ENCODE measurements around the gene KIAA0753. TPM values are rescaled to one million over a fixed set of nuclear protein-coding genes. Genes with fewer than 3 reads are reported as not detected.
"Not testable (repeated sequence)": the region's sequence is repeated elsewhere in the genome, so short reads cannot be mapped to it uniquely, and the experiment has no call there.

KIAA0753 gene
- total RNA-seq, 1 donor from 2014 or later, result 8.6 TPM

DNA sequence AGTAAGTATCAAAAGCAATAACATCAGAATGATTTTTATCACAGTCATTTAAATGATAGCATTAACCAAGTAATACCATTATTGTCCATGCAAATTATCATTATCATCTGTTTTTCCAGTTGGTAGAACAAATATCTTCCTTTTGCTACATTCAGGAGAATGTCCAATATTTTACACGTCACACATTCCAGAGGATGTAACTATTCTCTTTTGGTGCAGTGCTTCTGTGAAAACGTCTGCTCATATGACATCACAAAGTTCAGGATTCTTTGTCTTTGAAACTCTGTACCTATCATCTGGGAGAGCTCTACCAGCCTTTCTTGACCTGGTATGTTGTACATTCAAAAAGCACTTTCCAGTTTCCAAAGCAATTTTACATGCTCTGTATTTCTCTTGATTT lies 44.0 kb downstream of the KIAA0753 start:
- no peak for ATAC-seq

DNA sequence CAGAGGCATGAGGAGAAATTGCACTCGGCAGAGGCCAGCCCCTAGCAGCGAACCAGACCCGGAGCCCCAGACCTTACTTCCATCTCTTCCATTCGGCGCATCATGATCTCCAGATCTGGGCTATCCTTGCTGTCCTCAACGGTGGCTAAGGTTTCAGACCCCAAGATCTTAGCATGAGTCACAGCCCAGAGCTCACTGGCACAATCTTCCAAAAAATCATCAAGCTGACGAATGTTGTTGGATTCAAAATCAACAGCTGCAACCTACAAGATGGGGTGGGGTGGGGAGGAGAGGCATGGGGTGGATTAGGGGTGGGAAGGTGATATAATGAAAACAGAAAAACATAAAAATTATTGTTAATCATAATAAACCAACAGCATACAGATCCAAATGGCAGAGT lies 44.4 kb downstream of the KIAA0753 start:
- no peak for ATAC-seq

DNA sequence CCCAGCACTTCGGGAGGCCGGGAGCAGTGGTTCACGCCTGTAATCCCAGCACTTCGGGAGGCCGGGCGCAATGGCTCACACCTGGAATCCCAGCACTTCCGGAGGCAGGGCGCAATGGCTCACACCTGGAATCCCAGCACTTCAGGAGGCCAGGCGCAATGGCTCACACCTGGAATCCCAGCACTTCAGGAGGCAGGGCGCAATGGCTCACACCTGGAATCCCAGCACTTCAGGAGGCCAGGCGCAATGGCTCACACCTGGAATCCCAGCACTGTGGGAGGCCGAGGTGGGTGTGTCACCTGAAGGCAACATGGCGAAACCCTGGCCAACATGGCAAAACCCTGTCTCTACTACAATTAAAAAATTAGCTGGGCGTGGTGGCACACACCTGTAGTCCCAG lies 47.1 kb downstream of the KIAA0753 start:
- not testable (repeated sequence) for ATAC-seq

DNA sequence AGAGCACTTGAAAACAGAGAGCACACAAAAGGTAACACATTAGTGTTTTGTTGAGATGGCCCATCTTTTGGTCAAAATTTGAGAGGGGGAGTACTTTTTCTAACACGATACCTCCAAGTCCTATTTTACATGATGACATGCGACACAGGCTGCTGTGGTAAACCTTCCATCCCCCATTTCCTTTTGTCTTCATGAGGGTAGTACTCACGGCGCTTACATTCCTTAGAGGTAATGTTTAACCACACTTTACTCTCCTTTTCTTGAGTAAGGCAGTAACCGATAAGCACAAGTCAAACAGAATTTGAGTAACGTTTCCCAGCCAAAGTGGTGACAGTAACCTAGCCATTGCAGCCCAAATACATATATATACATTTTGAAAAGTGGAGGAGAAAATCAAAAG lies 48.3 kb downstream of the KIAA0753 start:
- no peak for ATAC-seq

DNA sequence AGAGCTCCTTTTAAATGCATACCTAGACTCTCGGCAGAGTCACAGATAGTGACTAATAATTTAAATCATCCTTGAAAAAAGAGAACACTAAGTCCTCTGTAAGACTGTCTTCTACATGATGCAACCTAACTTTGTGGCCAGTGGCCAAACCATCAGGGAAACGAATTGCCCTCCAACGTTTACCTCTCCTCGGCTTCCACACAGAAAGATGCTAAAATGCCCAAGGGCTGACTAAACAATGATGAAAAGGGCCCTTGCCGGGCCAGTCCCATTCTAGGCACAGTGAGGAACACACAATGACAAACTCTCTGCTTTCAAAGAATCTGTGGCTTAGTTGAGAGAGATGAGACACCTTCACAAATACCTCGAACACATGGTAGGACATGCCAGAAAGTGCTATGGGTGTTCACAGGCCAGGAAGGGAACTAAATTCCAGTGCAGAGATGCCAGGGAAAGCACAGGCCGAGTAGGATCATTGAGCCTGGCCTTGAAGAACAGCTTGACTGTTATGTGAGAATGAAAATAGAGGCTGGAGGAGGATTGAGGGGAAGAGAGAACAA lies 48.8 kb downstream of the KIAA0753 start:
- ATAC-seq, result peak; percentile 84

DNA sequence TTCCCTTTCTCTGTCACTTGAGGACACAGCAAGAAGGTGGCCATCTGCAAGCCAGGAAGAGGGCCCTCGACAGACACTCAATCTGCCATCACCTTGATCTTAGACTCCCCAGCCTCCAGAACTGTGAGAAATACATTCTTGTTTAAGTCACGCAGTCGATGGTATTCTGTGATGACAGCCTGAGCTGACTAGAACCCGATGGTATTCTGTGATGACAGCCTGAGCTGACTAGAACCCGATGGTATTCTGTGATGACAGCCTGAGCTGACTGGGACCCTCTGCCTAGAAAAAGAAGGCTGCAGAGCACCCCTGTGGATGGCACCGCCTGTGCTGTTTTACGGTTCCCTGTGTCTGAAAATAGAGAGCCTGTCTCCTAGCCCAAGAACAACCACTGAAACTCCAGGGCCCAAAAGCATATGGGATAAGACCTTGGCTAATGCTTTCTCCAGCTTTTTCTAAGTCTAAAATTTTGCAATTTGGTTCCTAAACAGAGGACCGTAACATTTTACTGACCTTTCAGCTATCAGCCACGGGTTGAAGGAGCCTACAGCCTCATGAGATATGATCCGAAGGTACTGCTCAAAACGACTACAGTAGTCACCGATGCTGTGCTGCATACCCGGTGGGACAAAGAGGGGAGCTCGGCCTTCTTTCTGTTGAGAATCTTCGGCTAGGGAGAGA lies 51.1 kb downstream of the KIAA0753 start:
- ATAC-seq, result no peak

DNA sequence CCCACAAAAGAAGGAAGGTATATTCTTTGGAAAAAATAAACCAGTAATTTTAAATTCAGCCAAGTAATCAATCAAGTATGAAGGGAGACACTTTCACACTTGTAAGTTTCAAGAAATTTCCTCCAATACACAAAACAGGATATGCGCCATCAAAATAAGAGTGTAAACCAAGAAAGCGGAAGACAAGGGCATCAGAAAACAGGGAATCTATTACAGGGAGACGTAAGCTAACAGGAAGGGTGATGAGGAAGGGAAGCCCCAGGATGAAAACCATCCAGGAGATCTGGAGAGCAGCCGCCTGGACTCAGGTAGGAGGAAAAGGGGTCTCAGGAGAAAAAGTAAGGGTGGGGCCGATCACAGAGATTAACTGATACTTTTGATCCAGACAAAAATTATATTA lies 52.3 kb downstream of the KIAA0753 start:
- no peak for ATAC-seq

DNA sequence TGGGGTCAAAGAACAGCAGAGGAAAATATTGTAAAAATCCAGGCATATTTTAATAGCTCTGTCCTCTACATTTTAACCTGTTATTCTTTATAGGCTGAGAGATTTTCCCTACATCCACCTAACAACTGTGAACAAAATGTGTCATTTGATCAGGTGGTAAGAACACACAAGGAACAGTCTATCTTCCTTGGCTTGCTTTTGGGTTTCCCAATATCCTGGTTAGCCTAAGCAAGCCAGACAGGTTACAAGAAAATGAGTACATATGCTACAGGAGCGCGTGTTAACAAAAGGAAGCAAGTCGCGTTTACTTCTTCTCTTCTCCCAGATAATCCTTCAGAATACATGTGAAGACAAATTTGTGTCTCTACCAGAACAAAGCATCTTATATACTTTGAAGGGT lies 53.2 kb downstream of the KIAA0753 start:
- peak; percentile 72 for ATAC-seq

DNA sequence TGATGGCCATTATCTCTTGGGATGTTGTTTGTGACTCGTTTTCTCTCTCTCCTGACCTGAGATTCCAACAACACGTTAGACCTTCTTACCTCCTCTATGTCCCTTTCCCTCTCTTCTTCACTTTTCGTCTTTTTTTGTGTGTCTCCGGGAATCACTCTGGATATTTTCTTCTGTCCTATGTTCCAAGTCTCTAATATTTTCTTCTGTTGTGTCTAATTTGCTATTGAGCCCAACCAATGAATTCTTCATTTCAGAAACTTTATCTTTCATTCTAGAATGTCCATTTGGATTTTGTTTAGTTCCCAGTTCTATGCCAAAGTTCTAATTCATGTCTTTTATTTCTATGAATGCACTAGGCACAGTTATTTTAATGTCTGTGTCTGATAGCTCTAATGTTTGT lies 57.1 kb downstream of the KIAA0753 start:
- no peak for ATAC-seq

DNA sequence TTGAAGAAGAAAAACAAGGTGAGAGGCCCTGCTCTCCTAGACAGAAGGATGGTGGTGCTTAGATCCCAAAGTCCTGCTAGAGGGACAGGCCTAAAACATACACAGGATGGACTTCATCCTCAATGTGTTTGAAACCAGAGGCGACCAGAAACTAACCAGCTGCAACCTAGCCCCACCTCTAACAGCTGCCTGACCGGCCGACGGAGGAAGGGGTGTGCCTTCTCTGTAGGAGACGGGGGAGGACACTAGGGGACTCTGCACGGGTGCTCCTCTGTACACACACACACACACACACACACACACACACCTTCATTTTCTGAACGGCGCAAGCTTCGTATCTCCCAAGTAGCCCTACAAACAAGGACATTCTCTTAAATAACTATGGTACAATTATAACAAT lies 59.9 kb downstream of the KIAA0753 start:
- ATAC-seq, result no peak

DNA sequence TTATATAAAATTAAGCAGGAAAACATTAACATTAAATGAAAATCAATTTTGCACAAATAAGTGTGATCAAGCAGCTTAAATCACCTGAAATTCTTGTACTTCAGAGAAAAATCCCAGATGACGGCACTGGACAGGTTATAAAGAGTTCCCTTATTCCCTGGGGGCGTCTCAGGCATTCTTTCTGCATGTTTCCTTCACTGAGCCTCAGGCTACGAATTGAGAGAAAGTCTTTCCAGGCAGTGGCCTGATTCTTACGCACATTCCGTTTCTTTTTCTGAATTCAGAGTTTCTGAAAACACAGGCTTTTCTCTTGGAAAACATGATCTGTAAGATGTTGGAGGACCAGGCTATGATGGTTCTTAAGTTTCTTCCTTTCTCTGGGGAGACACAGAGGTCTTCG lies 62.0 kb downstream of the KIAA0753 start:
- no peak for ATAC-seq

DNA sequence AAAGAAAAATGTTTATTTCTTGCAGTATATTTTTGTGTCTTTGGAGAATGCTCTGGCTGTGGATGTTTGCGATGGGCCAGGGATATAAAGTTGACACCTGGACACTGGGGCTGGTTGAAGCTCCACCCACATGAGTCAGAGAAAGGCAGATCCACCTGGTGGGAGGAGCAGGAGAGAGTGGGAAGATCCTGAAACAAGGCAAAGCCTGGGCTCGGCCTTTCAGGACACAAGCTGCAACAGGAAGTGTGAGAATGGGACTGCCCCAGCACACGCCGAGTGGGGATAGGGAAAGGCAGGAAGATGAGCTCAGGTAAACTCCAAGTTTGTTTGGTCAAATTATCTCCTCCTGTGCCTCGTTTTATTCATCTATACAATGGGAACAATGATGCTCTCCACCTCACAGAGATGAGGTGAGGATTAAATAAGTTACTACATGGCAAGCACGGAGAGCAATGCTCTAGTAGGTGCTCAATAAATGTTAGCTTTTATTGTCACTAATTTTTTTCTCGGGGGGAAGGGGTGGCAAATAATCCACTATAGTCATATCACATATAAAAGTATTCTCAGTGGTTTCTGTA lies 62.7 kb downstream of the KIAA0753 start:
- ATAC-seq, result peak; percentile 80

DNA sequence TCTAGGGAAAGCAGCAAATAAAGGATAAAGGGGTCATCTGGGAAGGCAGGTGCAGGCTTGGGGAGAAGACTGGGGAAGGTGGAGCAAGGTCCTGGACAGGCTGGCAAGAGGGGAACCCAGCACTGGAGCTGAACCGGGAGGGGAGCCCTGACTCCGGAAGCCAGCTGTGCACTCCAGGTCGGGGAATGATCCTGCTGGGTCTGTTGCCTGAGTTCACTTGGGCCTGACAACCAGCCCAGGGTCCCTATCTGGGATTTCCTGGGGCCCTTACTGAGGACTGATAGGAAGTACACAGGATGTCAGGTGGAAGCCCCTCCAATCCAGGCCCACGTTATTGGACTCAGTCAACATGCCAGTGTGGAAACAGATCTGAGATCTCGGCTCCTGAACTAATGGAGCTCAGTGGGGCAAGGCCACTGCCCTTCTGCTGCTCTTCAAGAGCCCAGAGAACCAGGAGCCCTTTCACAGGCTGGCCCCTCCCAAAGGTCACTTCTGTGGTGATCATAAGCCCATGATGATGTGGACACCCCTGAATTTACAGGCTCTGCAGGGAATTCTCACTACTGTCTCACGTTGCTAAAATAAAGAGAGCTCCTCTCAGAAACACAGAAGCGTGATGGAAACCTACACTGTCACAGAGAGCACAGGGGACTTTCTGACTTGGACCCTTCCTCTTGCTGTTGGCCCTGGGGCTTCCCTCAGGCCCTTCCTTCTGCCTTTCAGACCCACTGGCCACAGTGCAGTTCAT lies 64.3 kb downstream of the KIAA0753 start:
- ATAC-seq, result no peak

DNA sequence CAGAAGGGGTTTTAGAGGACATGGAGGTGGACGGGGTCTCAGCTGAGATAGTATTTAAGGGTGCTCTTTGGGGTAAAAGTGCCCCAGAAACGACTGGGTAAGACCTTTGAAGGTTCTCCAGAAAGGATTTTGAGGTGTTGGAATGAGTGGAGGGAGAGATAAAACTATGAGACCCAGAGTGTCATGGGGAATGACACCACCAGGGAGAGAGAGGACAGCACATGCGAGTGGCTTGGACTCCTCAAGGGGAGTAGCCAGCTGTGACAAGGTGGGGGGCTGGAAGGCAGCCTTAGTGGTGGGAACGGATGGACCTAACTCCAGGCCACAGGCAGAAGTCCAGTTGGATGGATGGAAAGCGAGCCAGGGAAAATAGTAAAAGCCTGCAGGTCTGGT lies 64.9 kb downstream of the KIAA0753 start:
- ATAC-seq, result no peak

DNA sequence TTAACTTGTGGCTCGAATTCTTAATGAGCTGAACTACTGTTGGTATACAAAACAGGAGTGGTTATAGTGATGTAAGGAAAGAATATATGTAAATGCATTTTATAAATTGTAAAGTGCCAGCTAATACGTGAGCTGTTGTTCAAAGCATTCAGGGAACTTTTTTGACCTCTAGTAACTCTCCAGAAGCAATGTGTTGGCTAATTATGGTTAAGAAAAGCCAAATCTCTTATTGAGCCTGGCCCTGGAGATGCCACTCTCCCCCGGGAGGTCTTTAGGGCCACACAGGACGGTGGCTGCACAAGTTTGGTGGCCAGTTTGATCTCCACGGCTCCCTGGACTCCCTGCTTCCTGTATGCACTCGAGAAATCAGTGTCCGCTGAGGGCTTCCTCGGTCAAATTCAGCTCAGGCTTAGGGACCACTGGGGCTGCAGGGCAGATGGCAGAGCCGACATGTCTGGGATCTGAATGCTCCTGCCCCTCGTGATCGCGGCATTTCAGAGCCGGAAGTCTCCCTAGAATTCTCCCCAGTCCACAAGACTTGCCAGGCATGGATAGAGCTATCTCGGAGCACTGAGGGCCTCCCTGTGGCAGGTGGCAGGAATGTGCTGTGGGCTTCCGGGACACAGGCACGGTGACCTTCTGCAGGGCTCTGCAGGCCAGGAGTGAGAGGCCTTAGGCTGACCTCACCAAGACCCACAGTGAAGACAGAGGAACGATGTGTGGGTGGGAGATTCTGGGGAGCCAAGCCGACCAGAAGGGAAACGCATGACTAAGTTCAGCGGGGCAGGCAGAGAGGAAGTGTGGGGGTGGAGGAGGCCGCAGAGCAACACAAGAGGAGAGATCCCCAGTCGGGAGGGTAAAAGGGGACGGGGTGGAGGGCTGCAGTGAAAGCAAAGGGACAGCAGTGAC lies 65.6 kb downstream of the KIAA0753 start:
- ATAC-seq, result peak; percentile 50

DNA sequence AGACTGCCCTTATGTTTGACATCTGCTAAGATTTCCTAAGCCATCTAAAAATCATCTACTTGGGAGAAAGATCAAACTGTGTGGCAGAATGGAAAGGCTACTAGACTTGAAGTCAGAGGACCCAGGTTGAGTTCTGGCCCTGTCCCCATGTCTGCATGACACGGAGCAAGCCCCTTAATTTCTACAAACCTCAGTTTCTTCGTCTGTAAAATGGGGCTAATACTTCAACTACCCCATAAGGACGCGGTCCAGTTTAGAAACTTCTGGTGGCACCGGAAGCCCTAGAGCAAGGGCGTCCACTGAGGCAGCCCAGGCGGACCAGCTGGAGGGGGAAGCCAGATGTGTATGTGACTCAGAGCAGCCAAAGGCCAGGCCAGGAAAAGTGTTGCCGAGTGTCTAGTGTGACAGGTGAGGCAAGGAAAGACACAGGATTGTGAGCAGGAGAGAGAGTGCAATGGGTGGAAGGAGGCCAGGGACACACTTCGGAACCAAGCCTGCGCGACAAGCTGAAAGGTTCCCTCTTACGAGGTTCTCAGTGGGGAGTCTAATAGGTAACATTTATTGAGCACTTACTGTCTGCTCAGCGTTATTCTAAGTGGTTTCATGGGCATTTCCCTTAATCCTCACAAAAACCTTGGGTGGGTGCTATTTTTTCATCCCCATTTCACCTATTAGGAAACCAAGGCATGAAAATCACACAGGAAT lies 66.4 kb downstream of the KIAA0753 start:
- ATAC-seq, result no peak

DNA sequence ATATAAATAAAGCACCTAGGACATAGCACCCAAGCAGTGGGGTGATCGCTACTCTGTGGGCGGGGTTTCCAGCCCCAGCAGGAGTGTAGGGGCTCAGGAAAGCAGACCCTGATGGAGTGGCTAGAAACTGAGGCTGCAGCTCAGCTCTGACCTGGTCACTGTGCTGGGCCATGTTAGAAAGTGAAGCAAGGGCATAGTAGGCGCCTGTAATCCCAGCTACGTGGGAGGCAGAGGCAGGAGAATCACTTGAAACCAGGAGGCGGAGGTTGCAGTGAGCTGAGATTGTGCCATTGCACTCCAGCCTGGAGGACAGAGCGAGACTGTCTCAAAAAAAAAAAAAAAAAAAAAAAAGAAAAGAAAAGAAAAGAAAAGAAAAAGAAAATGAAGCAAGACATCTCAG lies 67.0 kb downstream of the KIAA0753 start:
- ATAC-seq, result not testable (repeated sequence)

DNA sequence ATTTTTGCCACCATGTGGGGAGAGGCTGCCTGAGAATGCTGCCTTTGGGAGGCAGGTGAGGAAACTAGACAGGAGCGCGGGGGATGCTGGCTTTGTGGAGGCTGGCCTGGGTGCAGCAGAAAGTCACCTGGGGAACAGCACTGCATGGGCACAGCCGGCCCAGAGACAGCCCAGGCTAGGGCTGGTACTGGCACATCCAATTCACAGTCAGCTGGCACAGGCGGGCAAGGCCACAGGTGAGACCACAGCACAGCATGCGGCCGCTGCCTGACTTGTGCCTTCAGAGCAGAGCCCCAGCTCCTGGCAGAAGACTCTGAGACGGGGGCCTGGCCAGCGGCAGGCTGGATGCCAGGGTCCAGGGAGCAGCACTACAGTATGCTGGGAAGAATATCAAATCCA lies 67.5 kb downstream of the KIAA0753 start:
- ATAC-seq, result no peak

DNA sequence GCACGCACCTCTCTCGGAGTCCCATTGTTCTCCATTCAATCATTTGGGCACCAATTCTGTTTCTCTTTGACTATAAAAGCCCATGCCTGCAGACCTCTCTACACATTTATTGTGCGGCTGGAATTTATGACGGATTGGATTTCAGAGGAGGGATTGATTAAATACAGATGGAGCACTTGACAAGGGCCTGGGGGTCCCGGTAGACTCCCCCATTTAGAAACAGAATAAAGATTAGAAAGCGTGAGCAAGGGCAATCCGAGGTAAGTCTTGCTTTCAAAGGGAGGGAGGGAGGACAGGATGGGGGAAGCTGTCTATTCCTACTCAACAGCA lies 69.1 kb downstream of the KIAA0753 start:
- ATAC-seq, result no peak

DNA sequence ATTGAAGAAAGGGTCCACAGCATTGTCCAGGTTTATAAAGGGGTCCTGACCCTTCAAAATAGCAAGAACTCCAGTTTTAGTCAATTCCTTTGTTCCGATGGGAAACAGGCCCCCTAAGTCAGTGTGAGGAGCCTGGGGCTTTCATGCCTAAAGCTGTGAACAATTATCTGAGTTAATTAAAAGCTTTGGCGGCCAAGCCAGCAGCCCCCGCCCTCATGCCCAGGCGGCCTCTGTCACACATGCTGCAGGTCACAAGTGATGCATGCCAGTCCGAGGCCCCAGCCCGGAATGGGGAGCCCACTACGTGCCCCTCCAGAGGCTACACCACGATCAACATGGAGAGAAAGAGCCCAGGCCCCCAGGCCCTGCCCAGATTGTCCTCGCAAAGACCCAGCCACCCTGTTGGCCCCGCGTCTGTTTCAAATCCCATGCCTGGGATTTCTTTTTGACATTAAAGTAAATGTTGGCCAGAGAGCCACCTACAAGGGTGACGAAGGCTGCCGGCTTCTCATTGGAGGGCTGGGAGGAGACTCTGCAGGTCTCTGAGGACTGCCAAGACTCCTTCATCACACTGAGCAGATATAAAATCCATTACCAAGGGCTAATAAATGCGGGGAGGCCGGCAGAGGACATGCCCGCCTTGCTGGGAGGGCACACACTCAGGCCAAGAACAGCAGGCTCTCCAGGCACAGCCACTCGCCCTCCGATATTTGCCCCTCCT lies 69.6 kb downstream of the KIAA0753 start:
- no peak for ATAC-seq

All from esophagus mucosa (tissue), 1 donor.